ENCODE data around the gene PWWP2A.

DNA sequence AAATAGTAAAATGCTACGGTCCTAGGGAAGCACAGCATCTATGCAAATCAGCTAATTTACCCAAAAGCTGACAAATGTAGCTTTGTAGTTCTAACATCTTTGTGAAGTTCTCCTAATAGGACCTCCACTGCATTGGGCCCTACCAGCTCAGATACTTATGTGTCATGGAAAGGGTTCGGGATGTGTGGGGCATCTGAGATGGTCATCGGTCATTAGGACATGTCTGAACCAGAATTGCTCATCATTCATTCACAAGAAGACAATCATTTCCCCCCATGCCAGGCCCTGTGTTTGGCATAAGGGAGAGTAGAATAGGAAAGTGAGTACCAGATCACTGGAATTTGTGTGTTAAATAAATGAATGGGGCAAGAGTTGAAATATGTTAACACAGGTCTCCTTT, 35.7 kb downstream of the PWWP2A start:
- TF ChIP-seq, protein P1, sequence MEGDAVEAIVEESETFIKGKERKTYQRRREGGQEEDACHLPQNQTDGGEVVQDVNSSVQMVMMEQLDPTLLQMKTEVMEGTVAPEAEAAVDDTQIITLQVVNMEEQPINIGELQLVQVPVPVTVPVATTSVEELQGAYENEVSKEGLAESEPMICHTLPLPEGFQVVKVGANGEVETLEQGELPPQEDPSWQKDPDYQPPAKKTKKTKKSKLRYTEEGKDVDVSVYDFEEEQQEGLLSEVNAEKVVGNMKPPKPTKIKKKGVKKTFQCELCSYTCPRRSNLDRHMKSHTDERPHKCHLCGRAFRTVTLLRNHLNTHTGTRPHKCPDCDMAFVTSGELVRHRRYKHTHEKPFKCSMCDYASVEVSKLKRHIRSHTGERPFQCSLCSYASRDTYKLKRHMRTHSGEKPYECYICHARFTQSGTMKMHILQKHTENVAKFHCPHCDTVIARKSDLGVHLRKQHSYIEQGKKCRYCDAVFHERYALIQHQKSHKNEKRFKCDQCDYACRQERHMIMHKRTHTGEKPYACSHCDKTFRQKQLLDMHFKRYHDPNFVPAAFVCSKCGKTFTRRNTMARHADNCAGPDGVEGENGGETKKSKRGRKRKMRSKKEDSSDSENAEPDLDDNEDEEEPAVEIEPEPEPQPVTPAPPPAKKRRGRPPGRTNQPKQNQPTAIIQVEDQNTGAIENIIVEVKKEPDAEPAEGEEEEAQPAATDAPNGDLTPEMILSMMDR (IDR thresholded peaks at IDR 0.05), result no peak
- TF ChIP-seq POLR2A (IDR thresholded peaks at IDR 0.05) (no peak), EP300 (IDR thresholded peaks at IDR 0.05) (no peak)

Data from ovary (tissue), 3 donors.